WTC11 (cell line): ENCODE measurements around the gene PRICKLE1. TPM values are rescaled to one million over a fixed set of nuclear protein-coding genes. Genes with fewer than 3 reads are reported as not detected.

Experiments used
- ATAC-seq: fragments of 200-7000 bp; cut with Tn5 transposase; 2 replicates; pipeline ENCODE4 v1.10.0; 2021; ENCODE audit warnings: mild to moderate bottlenecking, moderate library complexity
- CTCF ChIA-PET: fragments of 300-600 bp; sonication (Branson Sonifier 250); formaldehyde crosslinking; loops from one replicate; lab custom pipeline; 2021; ENCODE audit warnings: antibody characterized with exemption; lab: Charles Lee
- POLR2A ChIA-PET: fragments of 350-600 bp; sonication (Branson Sonifier 250); formaldehyde crosslinking; loops from one replicate; lab custom pipeline; 2021; ENCODE audit warnings: antibody characterized with exemption; lab: Charles Lee
- DNase-seq: peaks from one replicate; pipeline ENCODE4 v3.0.0; 2021; ENCODE audit warnings: low spot score
- H3K27ac Mint-ChIP-seq: 2 replicates; pipeline ENCODE4 v1.8.0; 2021; ENCODE audit warnings: mixed read lengths
- H3K27me3 Mint-ChIP-seq: 2 replicates; pipeline ENCODE4 v1.8.0; 2021; ENCODE audit warnings: low read depth, mild to moderate bottlenecking, moderate library complexity, mixed read lengths
- H3K36me3 Mint-ChIP-seq: 2 replicates; pipeline ENCODE4 v1.8.0; 2021; ENCODE audit warnings: mixed read lengths
- H3K4me1 Mint-ChIP-seq: 2 replicates; pipeline ENCODE4 v1.8.0; 2022; ENCODE audit warnings: mixed read lengths
- H3K4me3 Mint-ChIP-seq: 2 replicates; pipeline ENCODE4 v1.8.0; 2021; ENCODE audit warnings: mild to moderate bottlenecking, moderate library complexity, mixed read lengths
- H3K9me3 Mint-ChIP-seq: 2 replicates; pipeline ENCODE4 v1.8.0; 2021; ENCODE audit warnings: mixed read lengths
- ATF2 ChIP-seq: sonication (generic); formaldehyde crosslinking; IDR thresholded peaks from 2 replicates; pipeline ENCODE4 v1.8.1; 2022; ENCODE audit warnings: low read depth, missing genetic modification reagents, borderline replicate concordance
- ESRRA ChIP-seq: sonication (generic); formaldehyde crosslinking; IDR thresholded peaks from 2 replicates; pipeline ENCODE4 v1.8.1; 2022; ENCODE audit warnings: mild to moderate bottlenecking, missing genetic modification reagents, borderline replicate concordance
- FOXP1 ChIP-seq: sonication (generic); formaldehyde crosslinking; IDR thresholded peaks from 2 replicates; pipeline ENCODE4 v1.8.0; 2022; ENCODE audit warnings: missing genetic modification reagents, mild to moderate bottlenecking, moderate library complexity, borderline replicate concordance
- GRHL2 ChIP-seq: fragments of 250-450 bp; sonication (Bioruptor Pico); IDR thresholded peaks from 2 replicates; pipeline ENCODE4 v1.8.0; 2022; ENCODE audit warnings: mild to moderate bottlenecking, moderate library complexity; ENCODE audit not compliant: insufficient replicate concordance, severe bottlenecking
- IRF1 ChIP-seq: sonication (generic); formaldehyde crosslinking; IDR thresholded peaks from 2 replicates; pipeline ENCODE4 v1.8.0; 2023; ENCODE audit warnings: missing genetic modification reagents
- MAX ChIP-seq: sonication (generic); formaldehyde crosslinking; IDR thresholded peaks from 2 replicates; pipeline ENCODE4 v1.8.0; 2022; ENCODE audit warnings: mild to moderate bottlenecking, missing genetic modification reagents
- MXD4 ChIP-seq: fragments of 250-450 bp; sonication (Bioruptor Pico); IDR thresholded peaks from 2 replicates; pipeline ENCODE4 v1.8.0; 2021; ENCODE audit warnings: mild to moderate bottlenecking, moderate library complexity, borderline replicate concordance
- PREB ChIP-seq: sonication (generic); formaldehyde crosslinking; IDR thresholded peaks from 2 replicates; pipeline ENCODE4 v1.8.1; 2022; ENCODE audit warnings: mild to moderate bottlenecking, missing genetic modification reagents, moderate library complexity, borderline replicate concordance
- RELA ChIP-seq: sonication (generic); formaldehyde crosslinking; IDR thresholded peaks from 2 replicates; pipeline ENCODE4 v1.8.1; 2022; ENCODE audit warnings: missing genetic modification reagents, mild to moderate bottlenecking, borderline replicate concordance
- RORB ChIP-seq: fragments of 250-450 bp; sonication (Bioruptor Pico); IDR thresholded peaks from 2 replicates; pipeline ENCODE4 v1.9.0; 2021; ENCODE audit warnings: mild to moderate bottlenecking
- SMAD3 ChIP-seq: sonication (generic); formaldehyde crosslinking; IDR thresholded peaks from 2 replicates; pipeline ENCODE4 v1.8.0; 2022; ENCODE audit warnings: missing genetic modification reagents, mild to moderate bottlenecking, borderline replicate concordance
- SMAD4 ChIP-seq: sonication (generic); formaldehyde crosslinking; IDR thresholded peaks from 2 replicates; pipeline ENCODE4 v1.8.0; 2022; ENCODE audit warnings: mild to moderate bottlenecking, missing genetic modification reagents
- STAT6 ChIP-seq: sonication (generic); formaldehyde crosslinking; conservative IDR thresholded peaks from 2 replicates; pipeline ENCODE4 v1.8.1; 2023; ENCODE audit warnings: mild to moderate bottlenecking, low read depth, missing genetic modification reagents, moderate library complexity
- TCF7 ChIP-seq: sonication (generic); formaldehyde crosslinking; IDR thresholded peaks from 2 replicates; pipeline ENCODE4 v1.8.0; 2022; ENCODE audit warnings: mild to moderate bottlenecking, low read depth, missing genetic modification reagents, moderate library complexity
- ZNF317 ChIP-seq: sonication (generic); formaldehyde crosslinking; IDR thresholded peaks from 2 replicates; pipeline ENCODE4 v1.8.1; 2023; ENCODE audit warnings: low read depth, mild to moderate bottlenecking, moderate library complexity, missing genetic modification reagents, borderline replicate concordance
- ZNF423 ChIP-seq: fragments of 250-450 bp; sonication (Bioruptor Pico); IDR thresholded peaks from 2 replicates; pipeline ENCODE4 v2.1.2; 2022; ENCODE audit warnings: mild to moderate bottlenecking, moderate library complexity
- total RNA-seq: library from RNA; stranded (reverse); gene quantifications from 3 replicates; pipeline ENCODE4 v1.2.3, GENCODE V29; 2021

The PRICKLE1 gene
- total RNA-seq, 1 experiment from 2014 or later, result 11.7 TPM

- Mint-ChIP-seq H3K36me3 (peaks cover 33% of the 10 kb centered on the region), H3K4me3 (peak overlapping the region; percentile 45), H3K9me3 (no peaks in the 10 kb centered on the region), H3K4me1 (peaks cover 48% of the 10 kb centered on the region), H3K27me3 (peaks cover 8% of the 10 kb centered on the region), H3K27ac (peak overlapping the region; percentile 60)
- DNase-seq, result no peak
- no peak for TF ChIP-seq STAT6 (CRISPR knock-in tag)
- no peak for TF ChIP-seq ZNF423 (CRISPR knock-in tag)
- TF ChIP-seq SMAD3 (CRISPR knock-in tag), result no peak
- no peak for TF ChIP-seq RORB (CRISPR knock-in tag)
- TF ChIP-seq IRF1 (CRISPR knock-in tag), result no peak
- no peak for TF ChIP-seq ATF2
- TF ChIP-seq PREB (CRISPR knock-in tag), result no peak
- TF ChIP-seq MXD4, result no peak
- TF ChIP-seq MAX (CRISPR knock-in tag), result no peak
- no peak for TF ChIP-seq ZNF317 (CRISPR knock-in tag)
- TF ChIP-seq ESRRA (CRISPR knock-in tag), result no peak
- no peak for TF ChIP-seq RELA (CRISPR knock-in tag)
- ChIA-PET POLR2A (interaction anchor here (0.8 kb wide), 1 partner anchor 17 kb away, joined by 3 read pairs; no protein-coding TSS in a partner anchor), CTCF (interaction anchor here (0.8 to 1.3 kb wide), 4 partner anchors 13 to 110 kb away, joined by 3 to 6 read pairs (median 3); no protein-coding TSS in a partner anchor)
- ATAC-seq, result peak; percentile 76
Observed at GRCh38 chr12:42459336-42459847, 130.2 kb downstream of the PRICKLE1 start.

GRCh38 chr12:42458575-42458974 is 131.0 kb downstream of the PRICKLE1 start:
- TF ChIP-seq GRHL2 (CRISPR knock-in tag), result no peak
- TF ChIP-seq, all 79 proteins: peak for 0
- Mint-ChIP-seq H3K9me3 (no peaks in the 10 kb centered on the region), H3K27ac (no peak overlapping the region), H3K4me1 (peaks cover 48% of the 10 kb centered on the region), H3K27me3 (peaks cover 8% of the 10 kb centered on the region), H3K36me3 (peaks cover 27% of the 10 kb centered on the region), H3K4me3 (no peak overlapping the region)
- CTCF ChIA-PET, result interaction anchor here (0.8 to 1.3 kb wide), 2 partner anchors 12 to 86 kb away, joined by 3 read pairs; no protein-coding TSS in a partner anchor
- DNase-seq (no peak), ATAC-seq (no peak)
- POLR2A ChIA-PET, result interaction anchor here (0.8 kb wide), 1 partner anchor 17 kb away, joined by 3 read pairs; no protein-coding TSS in a partner anchor

GRCh38 chr12:42450248-42450647 is 139.3 kb downstream of the PRICKLE1 start:
- H3K4me1 Mint-ChIP-seq, result peaks cover 61% of the 10 kb centered on the region
- no peak overlapping the region for H3K27ac Mint-ChIP-seq
- ChIA-PET CTCF (interaction anchor here (0.7 to 1.2 kb wide), 2 partner anchors 33 to 1126 kb away, joined by 3 to 5 read pairs; no protein-coding TSS in a partner anchor), POLR2A (no interaction called here)
- DNase-seq (no peak), ATAC-seq (no peak)
- peaks cover 32% of the 10 kb centered on the region for H3K36me3 Mint-ChIP-seq
- H3K4me3 Mint-ChIP-seq, result no peak overlapping the region
- no peaks in the 10 kb centered on the region for H3K27me3 Mint-ChIP-seq
- no peak for TF ChIP-seq ZNF317 (CRISPR knock-in tag)
- no peak for TF ChIP-seq TCF7 (CRISPR knock-in tag)
- no peak for TF ChIP-seq SMAD4 (CRISPR knock-in tag)
- TF ChIP-seq FOXP1 (CRISPR knock-in tag), result no peak
- peaks cover 7% of the 10 kb centered on the region for H3K9me3 Mint-ChIP-seq
